ENCODE data around the gene GRIN2C. TPM values are rescaled to one million over a fixed set of nuclear protein-coding genes. Genes with fewer than 3 reads are reported as not detected.
A peak's percentile ranks its signal among the peaks of the same experiment; 100 is the strongest.

GRIN2C gene
- total and polyA plus RNA-seq, 5 donors = 30.4 to 62.8 (median 44.9) TPM

DNA sequence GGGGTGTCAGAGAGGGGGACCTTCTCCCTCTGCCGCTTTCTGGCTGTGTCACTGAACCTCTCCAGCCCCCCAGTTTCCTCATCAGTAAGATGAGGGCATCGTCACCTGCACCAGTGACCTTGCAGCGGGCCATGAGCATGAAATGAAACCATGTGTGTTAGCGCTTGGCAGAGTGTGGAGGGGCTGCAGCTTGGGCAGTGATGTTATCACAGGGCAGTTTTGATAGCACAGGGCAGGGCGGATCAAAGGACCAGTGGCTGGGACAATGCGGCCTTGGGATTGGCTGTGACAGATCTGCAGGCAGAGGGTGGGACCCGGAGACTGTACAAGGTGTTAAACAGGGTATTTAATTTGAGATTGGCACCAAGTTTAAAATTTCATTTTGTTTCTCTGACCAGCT is 44.6 kb downstream of the GRIN2C start:
- no peak for ATAC-seq
- no peak overlapping the region for H3K4me3 ChIP-seq (ENCODE audit: low read length)
- WGBS = 90% methylated on average over 7 of the region's 7 CpGs
- H3K27ac ChIP-seq (ENCODE audit: low read length) = no peak overlapping the region
- intact Hi-C loops (cut with DNase I) = no loop called here
- H3K9me3 ChIP-seq (ENCODE audit: control insufficient read depth, low read length) = no peaks in the 10 kb centered on the region
- H3K27me3 ChIP-seq (ENCODE audit: control insufficient read depth, insufficient read depth) = no peaks in the 10 kb centered on the region
- DNase-seq = no peak
- H3K4me1 ChIP-seq (ENCODE audit: control insufficient read depth, insufficient read depth, low read length) = peaks cover 9% of the 10 kb centered on the region

DNA sequence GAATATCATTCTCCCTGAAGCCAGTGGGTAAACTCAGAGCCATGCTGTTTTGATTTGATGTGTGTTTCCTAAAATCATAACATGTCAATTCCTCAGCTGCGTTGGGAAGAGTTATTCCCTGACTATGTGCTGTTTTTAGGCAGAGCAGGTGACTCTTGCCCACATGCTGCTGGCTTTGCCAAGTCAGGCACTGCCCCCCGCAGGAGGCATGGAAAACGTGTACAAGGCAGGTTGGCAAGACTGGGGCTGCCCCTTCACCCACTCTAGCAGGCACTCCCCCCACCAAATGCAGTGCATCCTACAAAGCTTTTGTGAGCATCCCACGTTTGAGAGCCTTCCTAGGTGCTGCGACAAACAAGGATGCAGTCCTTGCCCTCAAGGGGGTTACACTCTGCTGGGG is 45.2 kb downstream of the GRIN2C start:
- peak overlapping the region; percentile 19 for H3K27ac ChIP-seq (ENCODE audit: low read length)
- H3K9me3 ChIP-seq (ENCODE audit: control insufficient read depth, low read length) = no peaks in the 10 kb centered on the region
- no peak for ATAC-seq
- peaks cover 9% of the 10 kb centered on the region for H3K4me1 ChIP-seq (ENCODE audit: control insufficient read depth, insufficient read depth, low read length)
- WGBS = 76% methylated on average over 5 of the region's 5 CpGs
- H3K4me3 ChIP-seq (ENCODE audit: low read length) = no peak overlapping the region
- H3K27me3 ChIP-seq (ENCODE audit: control insufficient read depth, insufficient read depth) = no peaks in the 10 kb centered on the region
- DNase-seq = no peak
- intact Hi-C loops (cut with DNase I) = loop anchor here in 1 of 4 donors (5.0 kb wide), 1 partner anchor 48 kb away; no protein-coding TSS in a partner anchor

DNA sequence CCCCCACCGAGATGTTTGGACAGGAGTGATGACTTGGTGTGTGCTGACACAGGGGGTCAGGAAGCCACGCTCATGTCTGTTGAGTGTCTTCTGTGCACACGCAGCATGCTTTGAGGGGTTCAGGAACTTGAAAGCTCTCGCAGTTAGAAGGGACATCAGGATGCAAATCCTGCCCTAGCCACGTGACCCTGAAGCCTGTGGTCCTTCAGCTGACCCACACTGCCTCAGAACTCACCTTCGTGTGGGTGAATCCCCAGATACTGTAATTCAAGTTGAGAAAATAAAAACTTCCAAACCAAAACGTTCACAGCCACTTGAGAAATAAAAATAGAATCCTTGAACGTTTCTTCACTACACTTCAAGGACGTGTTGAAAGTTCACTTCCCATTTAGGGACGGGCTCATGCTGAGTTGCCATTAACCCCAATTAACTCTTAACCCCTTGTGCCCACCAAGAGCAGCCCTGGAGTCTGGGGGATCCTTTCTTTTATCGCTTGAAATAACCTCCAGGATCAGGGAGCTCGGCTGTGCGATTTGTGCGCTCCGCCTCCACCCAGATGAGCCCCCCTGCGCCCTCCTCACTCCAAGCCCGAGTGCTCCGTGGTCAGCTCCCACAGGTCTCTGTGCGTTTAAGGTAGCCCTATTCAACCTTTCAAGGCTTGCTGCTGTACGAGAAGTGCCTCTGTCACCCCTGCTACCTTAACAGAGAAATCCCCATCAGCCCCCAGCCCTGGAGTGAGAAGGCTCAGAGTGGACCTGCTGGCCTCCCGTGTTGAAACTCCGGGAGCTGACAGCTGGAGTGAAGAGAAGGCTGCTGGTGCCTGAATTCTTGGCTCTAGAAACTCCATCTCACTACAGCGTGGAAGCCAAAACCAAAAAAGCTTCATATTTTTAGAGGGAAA is 47.3 kb downstream of the GRIN2C start:
- 35% methylated on average over 23 of the region's 23 CpGs for whole genome bisulfite sequencing
- Histone ChIP-seq H3K27me3 (ENCODE audit: control insufficient read depth, insufficient read depth) (no peaks in the 10 kb centered on the region), H3K4me3 (ENCODE audit: low read length) (no peak overlapping the region), H3K27ac (ENCODE audit: low read length) (peak overlapping the region; percentile 16), H3K9me3 (ENCODE audit: control insufficient read depth, low read length) (no peaks in the 10 kb centered on the region), H3K4me1 (ENCODE audit: control insufficient read depth, insufficient read depth, low read length) (peaks cover 9% of the 10 kb centered on the region)
- peak; percentile 48 to 68 for ATAC-seq
- intact Hi-C loops (cut with DNase I) = loop anchor here in 1 of 4 donors (5.0 kb wide), 1 partner anchor 50 kb away; no protein-coding TSS in a partner anchor
- DNase-seq = peak in 1 of 3 donors; percentile 60

DNA sequence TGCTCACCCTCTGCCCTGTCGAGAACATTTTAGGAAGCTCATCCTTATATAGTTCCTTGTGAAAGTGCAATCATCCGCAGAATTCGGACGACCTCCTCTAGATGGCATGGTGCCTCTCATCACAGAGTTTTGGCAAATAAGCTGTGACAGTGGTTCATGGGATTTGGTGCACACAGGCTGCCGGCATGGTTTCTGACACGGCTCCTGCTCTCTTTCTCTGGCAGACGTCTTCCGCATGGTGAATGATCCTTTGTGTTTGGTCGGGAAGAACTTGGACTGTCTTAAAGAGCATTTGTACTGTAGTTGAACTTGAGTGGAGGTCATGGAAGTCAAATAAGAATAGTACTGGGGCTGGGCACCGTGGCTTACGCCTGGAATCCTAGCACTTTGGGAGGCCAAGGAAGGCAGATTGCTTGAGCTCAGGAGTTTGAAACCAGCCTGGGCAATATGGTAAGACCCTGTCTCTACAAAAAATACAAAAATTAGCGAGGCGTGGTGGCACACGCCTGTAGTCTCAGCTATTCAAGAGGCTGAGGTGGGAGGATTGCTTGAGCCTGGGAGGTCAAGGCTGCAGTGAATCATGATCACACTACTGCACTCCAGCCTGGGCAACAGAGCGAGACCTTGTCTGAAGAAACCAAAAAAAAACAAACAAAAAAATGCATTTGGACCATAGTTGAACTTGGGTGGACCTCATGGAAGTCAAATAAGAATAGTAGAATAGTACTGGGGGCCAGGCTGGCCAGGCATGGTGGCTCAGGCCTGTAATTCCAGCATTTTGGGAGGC is 48.8 kb downstream of the GRIN2C start:
- no peak overlapping the region for H3K4me3 ChIP-seq (ENCODE audit: low read length)
- ATAC-seq (no peak), DNase-seq (no peak)
- H3K27me3 ChIP-seq (ENCODE audit: control insufficient read depth, insufficient read depth) = no peaks in the 10 kb centered on the region
- H3K9me3 ChIP-seq (ENCODE audit: control insufficient read depth, low read length) = no peaks in the 10 kb centered on the region
- no peak overlapping the region for H3K27ac ChIP-seq (ENCODE audit: low read length)
- intact Hi-C loops (cut with DNase I) = loop anchor here in 1 of 4 donors (5.0 kb wide), 1 partner anchor 51 kb away; no protein-coding TSS in a partner anchor
- WGBS = 63% methylated on average over 15 of the region's 15 CpGs
- H3K4me1 ChIP-seq (ENCODE audit: control insufficient read depth, insufficient read depth, low read length) = peaks cover 9% of the 10 kb centered on the region

DNA sequence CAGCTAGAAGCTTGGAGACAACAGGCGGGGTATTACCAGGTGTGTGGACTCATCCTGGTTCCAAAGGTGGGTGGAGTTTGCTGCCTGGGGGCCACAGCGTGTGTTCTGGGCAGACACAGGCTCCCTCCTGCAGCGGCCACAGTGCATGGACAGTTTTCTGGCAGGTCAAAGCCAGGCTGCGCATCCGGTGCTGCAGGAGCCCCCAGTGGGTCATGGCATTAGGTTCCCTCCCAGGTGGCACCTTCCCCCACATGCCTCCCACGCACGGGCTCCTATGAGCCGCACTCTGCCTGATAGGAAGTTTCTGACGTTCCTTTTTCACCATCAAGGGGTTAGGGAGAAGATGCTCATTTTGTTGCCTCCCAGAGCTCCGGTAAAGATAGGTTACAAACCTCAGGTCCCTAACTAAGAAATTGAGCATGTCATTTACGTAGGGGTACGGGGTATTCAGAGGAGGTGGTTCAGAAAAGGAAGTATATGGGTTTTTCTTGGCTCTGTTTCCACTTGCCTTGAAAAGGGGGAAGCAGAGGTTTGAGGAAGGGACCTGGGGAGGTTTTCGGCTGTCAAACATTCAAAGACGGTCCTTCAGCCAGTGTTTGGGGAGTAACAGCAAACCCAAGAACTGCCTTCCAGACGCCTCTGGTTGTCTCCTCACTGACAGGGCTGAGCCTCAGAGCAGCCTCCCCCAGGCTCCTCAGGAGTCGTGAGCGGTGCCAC is 50.8 kb downstream of the GRIN2C start:
- Histone ChIP-seq H3K27me3 (ENCODE audit: control insufficient read depth, insufficient read depth) (no peaks in the 10 kb centered on the region), H3K4me1 (ENCODE audit: control insufficient read depth, insufficient read depth, low read length) (peaks cover 4% of the 10 kb centered on the region), H3K27ac (ENCODE audit: low read length) (no peak overlapping the region), H3K4me3 (ENCODE audit: low read length) (no peak overlapping the region), H3K9me3 (ENCODE audit: control insufficient read depth, low read length) (no peaks in the 10 kb centered on the region)
- no peak for DNase-seq
- intact Hi-C loops (cut with DNase I) = no loop called here
- 80% methylated on average over 17 of the region's 17 CpGs for WGBS
- no peak for ATAC-seq

DNA sequence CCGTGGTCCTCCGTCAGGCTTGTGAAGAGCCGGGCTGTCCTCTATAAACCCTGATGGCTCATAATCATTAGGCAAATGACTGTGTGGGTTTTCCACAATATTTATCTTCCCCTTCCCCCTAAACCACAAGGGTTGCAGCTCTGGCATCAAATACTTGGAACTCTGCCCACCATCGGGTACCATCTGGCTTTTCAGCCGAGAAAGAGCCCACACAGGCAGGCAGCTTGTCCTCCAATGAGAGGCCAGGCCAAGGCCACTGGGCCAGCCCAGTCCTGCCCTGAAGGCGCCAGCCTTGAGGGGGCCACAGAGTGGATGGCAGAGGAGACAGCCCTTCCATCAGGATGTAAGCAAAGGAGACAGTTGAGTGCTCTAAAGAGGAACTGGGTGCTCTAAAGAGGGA is 51.8 kb downstream of the GRIN2C start:
- WGBS = 58% methylated on average over 6 of the region's 6 CpGs
- H3K27ac ChIP-seq (ENCODE audit: low read length) = no peak overlapping the region
- no peaks in the 10 kb centered on the region for H3K9me3 ChIP-seq (ENCODE audit: control insufficient read depth, low read length)
- H3K4me3 ChIP-seq (ENCODE audit: low read length) = no peak overlapping the region
- H3K4me1 ChIP-seq (ENCODE audit: control insufficient read depth, insufficient read depth, low read length) = peaks cover 2% of the 10 kb centered on the region
- no peaks in the 10 kb centered on the region for H3K27me3 ChIP-seq (ENCODE audit: control insufficient read depth, insufficient read depth)
- ATAC-seq (no peak), DNase-seq (no peak)
- intact Hi-C loops (cut with DNase I) = no loop called here

DNA sequence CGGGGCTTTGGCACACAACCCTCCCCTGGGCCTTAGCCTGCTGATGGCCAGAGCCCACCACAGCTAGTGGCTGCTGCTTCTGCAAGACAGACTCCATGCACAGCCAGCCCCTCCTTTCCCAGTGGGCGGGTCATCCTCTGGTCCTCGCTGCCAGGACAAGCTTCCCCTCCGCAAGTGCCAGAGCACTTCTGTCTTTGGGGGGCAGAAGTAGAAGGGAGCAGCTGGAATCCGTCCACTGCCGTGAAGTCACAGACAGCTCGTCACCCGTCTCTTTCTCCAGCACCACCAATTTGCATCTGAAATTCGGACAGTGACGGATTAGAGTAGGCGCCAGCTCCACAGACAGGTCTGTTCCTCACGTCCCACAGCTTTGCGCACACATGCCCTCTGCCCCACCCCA is 52.2 kb downstream of the GRIN2C start:
- peaks cover 2% of the 10 kb centered on the region for H3K4me1 ChIP-seq (ENCODE audit: control insufficient read depth, insufficient read depth, low read length)
- H3K4me3 ChIP-seq (ENCODE audit: low read length) = no peak overlapping the region
- peak in 1 of 3 donors; percentile 60 for DNase-seq
- ATAC-seq = no peak
- H3K27me3 ChIP-seq (ENCODE audit: control insufficient read depth, insufficient read depth) = no peaks in the 10 kb centered on the region
- intact Hi-C loops (cut with DNase I) = no loop called here
- 72% methylated on average over 13 of the region's 13 CpGs for WGBS
- no peaks in the 10 kb centered on the region for H3K9me3 ChIP-seq (ENCODE audit: control insufficient read depth, low read length)
- H3K27ac ChIP-seq (ENCODE audit: low read length) = no peak overlapping the region

DNA sequence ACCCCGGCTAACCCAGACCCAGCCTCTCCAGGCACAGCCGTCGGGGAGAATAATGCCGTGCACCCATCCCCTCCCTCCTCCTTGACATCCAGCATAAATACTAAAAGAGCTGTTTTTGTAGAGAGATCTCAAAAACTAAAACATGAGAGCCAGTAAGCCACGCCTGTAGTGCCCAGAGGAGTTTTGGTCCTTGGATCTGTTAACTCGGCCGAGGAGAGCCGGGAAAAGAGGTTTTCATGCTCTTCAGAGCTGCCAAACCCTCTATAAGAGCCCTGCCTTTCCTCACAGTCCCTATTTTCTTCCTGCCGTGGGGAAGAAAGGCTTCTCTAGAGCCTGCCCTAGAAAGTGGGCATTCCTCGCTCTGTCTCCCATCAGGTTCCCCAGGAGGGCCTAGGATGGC is 53.4 kb downstream of the GRIN2C start:
- WGBS = 82% methylated on average over 10 of the region's 10 CpGs
- H3K4me1 ChIP-seq (ENCODE audit: control insufficient read depth, insufficient read depth, low read length) = peaks cover 2% of the 10 kb centered on the region
- intact Hi-C loops (cut with DNase I) = no loop called here

DNA sequence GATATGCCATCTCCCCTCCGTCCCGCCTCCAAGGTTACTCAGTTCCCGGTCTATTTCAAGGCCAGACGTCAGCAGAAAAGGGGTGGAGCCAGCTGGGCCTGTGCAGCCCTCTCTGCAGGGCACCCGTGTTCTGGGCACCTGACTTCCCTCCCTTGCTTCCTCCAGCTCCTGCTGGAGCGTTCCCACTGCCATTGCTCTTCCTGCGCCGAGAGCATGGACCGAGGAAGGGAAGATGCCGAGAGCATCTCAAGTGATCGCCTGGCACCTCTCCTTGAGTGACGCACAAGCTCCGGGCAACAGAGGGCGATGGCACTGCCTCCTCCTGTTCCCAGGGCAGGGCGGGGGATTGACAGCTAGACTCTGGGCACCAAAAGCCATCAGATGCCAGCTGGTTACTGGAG is 54.1 kb downstream of the GRIN2C start:
- H3K9me3 ChIP-seq (ENCODE audit: control insufficient read depth, low read length) = no peaks in the 10 kb centered on the region
- DNase-seq (peak in 2 of 3 donors; percentile 58 to 63), ATAC-seq (peak; percentile 37 to 53)
- H3K4me1 ChIP-seq (ENCODE audit: control insufficient read depth, insufficient read depth, low read length) = peaks cover 2% of the 10 kb centered on the region
- WGBS = 77% methylated on average over 15 of the region's 15 CpGs
- no peak overlapping the region for H3K4me3 ChIP-seq (ENCODE audit: low read length)
- intact Hi-C loops (cut with DNase I) = no loop called here
- no peak overlapping the region for H3K27ac ChIP-seq (ENCODE audit: low read length)
- H3K27me3 ChIP-seq (ENCODE audit: control insufficient read depth, insufficient read depth) = no peaks in the 10 kb centered on the region

More for the DNA sequence above, 53.4 kb downstream of the GRIN2C start:
- DNase-seq (no peak), ATAC-seq (no peak)
- Histone ChIP-seq H3K27me3 (ENCODE audit: control insufficient read depth, insufficient read depth) (no peaks in the 10 kb centered on the region), H3K4me3 (ENCODE audit: low read length) (no peak overlapping the region), H3K27ac (ENCODE audit: low read length) (no peak overlapping the region), H3K9me3 (ENCODE audit: control insufficient read depth, low read length) (no peaks in the 10 kb centered on the region)

DNA sequence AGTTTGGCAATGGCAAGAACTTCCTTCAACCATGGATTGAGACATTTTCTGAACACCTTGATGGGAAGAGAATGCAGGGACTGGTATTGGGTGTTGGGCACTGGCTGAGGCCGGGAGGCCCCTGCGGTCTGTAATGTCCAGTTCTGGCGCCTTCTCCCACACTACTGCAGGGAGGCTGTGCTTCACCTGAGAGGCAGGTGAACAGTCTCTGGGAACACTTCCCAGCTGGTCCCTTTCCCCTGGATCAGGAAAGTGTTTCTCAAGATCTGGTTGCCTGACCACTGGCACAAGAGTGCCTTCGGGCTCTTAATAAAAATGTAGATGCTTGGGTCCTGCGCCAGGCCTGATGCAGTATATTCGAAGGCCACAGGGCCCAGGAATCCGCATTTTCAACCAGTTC is 55.0 kb downstream of the GRIN2C start:
- Histone ChIP-seq H3K4me1 (ENCODE audit: control insufficient read depth, insufficient read depth, low read length) (peaks cover 2% of the 10 kb centered on the region), H3K27me3 (ENCODE audit: control insufficient read depth, insufficient read depth) (no peaks in the 10 kb centered on the region), H3K27ac (ENCODE audit: low read length) (no peak overlapping the region), H3K4me3 (ENCODE audit: low read length) (no peak overlapping the region), H3K9me3 (ENCODE audit: control insufficient read depth, low read length) (no peaks in the 10 kb centered on the region)
- DNase-seq (peak in 2 of 3 donors; percentile 4 to 27), ATAC-seq (no peak)
- 97% methylated on average over 7 of the region's 7 CpGs for WGBS
- intact Hi-C loops (cut with DNase I) = no loop called here

Data from right cardiac atrium (tissue), 5 donors.